ENCODE results near the gene ULK4. TPM values are rescaled to one million over a fixed set of nuclear protein-coding genes. Genes with fewer than 3 reads are reported as not detected.
"Not testable (repeated sequence)": the region's sequence is repeated elsewhere in the genome, so short reads cannot be mapped to it uniquely, and the experiment has no call there.

Gene ULK4
- total and polyA plus RNA-seq, 9 of the 15 experiments (the other 6 are each of a cell fraction or from before 2014, with no cell fraction given): 3.0 to 5.9 (median 3.5) TPM

- H3K4me3 ChIP-seq: no peak overlapping the region
- no peak for DNase-seq (ENCODE audit: extremely low read depth in 1 of 4, low spot score in 3 of 4)
- no peak overlapping the region for H2AFZ ChIP-seq (ENCODE audit: low read depth, low read length)
- TF ChIP-seq ZBTB1 (CRISPR knock-in tag; IDR thresholded peaks at IDR 0.05; ENCODE audit: borderline replicate concordance, low read depth): no peak
- no peak for TF ChIP-seq RBM22 (IDR thresholded peaks at IDR 0.05; ENCODE audit: low read depth, low read length, poor library complexity, severe bottlenecking)
- no peak for TF ChIP-seq ESRRB (CRISPR knock-in tag; IDR thresholded peaks at IDR 0.05; ENCODE audit: borderline replicate concordance)
- WGBS (ENCODE audit: insufficient coverage, low coverage, missing lambda C conversion rate): 29% methylated on average over 2 of the region's 2 CpGs
- POLR2A ChIA-PET: no interaction called here
- no peak overlapping the region for H3K9ac ChIP-seq (ENCODE audit: insufficient read depth in 1 of 2, low read depth in 2 of 2, low read length in 2 of 2)
- CTCF ChIA-PET (ENCODE audit: low intra/inter-chr PET ratio): no interaction called here
- intact Hi-C loops (cut with micrococcal nuclease): no loop called here
- ATAC-seq: no peak
- H3K9me3 ChIP-seq (replicated peaks; ENCODE audit: control insufficient read depth, insufficient read depth, low read depth, low read length): no peaks in the 10 kb centered on the region
- H3K27me3 ChIP-seq (ENCODE audit: control insufficient read depth in 2 of 2, insufficient read depth in 2 of 2, low read length in 2 of 2): no peaks in the 10 kb centered on the region; a peak in 1 of 5 replicates
- in situ Hi-C loops (cut with MboI): no loop called here
- no peak for FAIRE-seq
- no peaks in the 10 kb centered on the region for H3K36me3 ChIP-seq (ENCODE audit: control insufficient read depth, insufficient read depth, low read length)
- H3K9me1 ChIP-seq (ENCODE audit: control insufficient read depth, insufficient read depth, low read length): no peaks in the 10 kb centered on the region
- H4K20me1 ChIP-seq (replicated peaks; ENCODE audit: control insufficient read depth, insufficient read depth, low read length): no peaks in the 10 kb centered on the region
- H3K27ac ChIP-seq (ENCODE audit: extremely low read depth, low read depth, low read length): no peak overlapping the region
- H3K4me2 ChIP-seq (ENCODE audit: insufficient read depth, low read length): no peak overlapping the region
- no TSS peak for BruUV-seq (replicated peaks)
- H3K79me2 ChIP-seq (ENCODE audit: control insufficient read depth, insufficient read depth, low read length): no peaks in the 10 kb centered on the region
- no peaks in the 10 kb centered on the region; a peak in 1 of 5 replicates for H3K4me1 ChIP-seq (replicated peaks in 1 of 2; ENCODE audit: control insufficient read depth in 2 of 2, insufficient read depth in 2 of 2, low read length in 2 of 2)
Observed at GRCh38 chr3:41986561-41986960, 24.7 kb upstream of the ULK4 start.

GRCh38 chr3:41985018-41985417 lies 23.1 kb upstream of the ULK4 start:
- POLR2A ChIA-PET: no interaction called here
- Histone ChIP-seq H3K4me3 (no peak overlapping the region), H3K9me1 (ENCODE audit: control insufficient read depth, insufficient read depth, low read length) (no peaks in the 10 kb centered on the region), H3K36me3 (ENCODE audit: control insufficient read depth, insufficient read depth, low read length) (no peaks in the 10 kb centered on the region), H3K27ac (ENCODE audit: extremely low read depth, low read depth, low read length) (no peak overlapping the region), H2AFZ (ENCODE audit: low read depth, low read length) (no peak overlapping the region), H3K79me2 (ENCODE audit: control insufficient read depth, insufficient read depth, low read length) (no peaks in the 10 kb centered on the region), H3K4me1 (replicated peaks in 1 of 2; ENCODE audit: control insufficient read depth in 2 of 2, insufficient read depth in 2 of 2, low read length in 2 of 2) (no peaks in the 10 kb centered on the region), H3K27me3 (ENCODE audit: control insufficient read depth in 2 of 2, insufficient read depth in 2 of 2, low read length in 2 of 2) (peaks cover 0 to 3% of the 10 kb centered on the region in 2 experiments; a peak in 1 of 5 replicates), H3K4me2 (ENCODE audit: insufficient read depth, low read length) (no peak overlapping the region), H3K9me3 (replicated peaks; ENCODE audit: control insufficient read depth, insufficient read depth, low read depth, low read length) (no peaks in the 10 kb centered on the region), H4K20me1 (replicated peaks; ENCODE audit: control insufficient read depth, insufficient read depth, low read length) (no peaks in the 10 kb centered on the region), H3K9ac (ENCODE audit: insufficient read depth in 1 of 2, low read depth in 2 of 2, low read length in 2 of 2) (no peak overlapping the region)
- FAIRE-seq (no peak), DNase-seq (ENCODE audit: extremely low read depth in 1 of 4, low spot score in 3 of 4) (no peak), ATAC-seq (no peak)
- TF ChIP-seq ZNF77 (CRISPR knock-in tag; IDR thresholded peaks at IDR 0.05) (no peak), ATF3 (IDR thresholded peaks at IDR 0.05) (no peak), ATF3 (CRISPR knock-in tag; conservative IDR thresholded peaks at IDR 0.05) (no peak), HNRNPH1 (optimal IDR thresholded peaks at IDR 0.05; ENCODE audit: low read depth, low read length) (no peak)
- in situ Hi-C loops (cut with MboI): no loop called here
- WGBS (ENCODE audit: insufficient coverage, low coverage, missing lambda C conversion rate): 0% methylated on average over 1 of the region's 1 CpG
- intact Hi-C loops (cut with micrococcal nuclease): no loop called here
- CTCF ChIA-PET (ENCODE audit: low intra/inter-chr PET ratio): no interaction called here
- BruUV-seq (replicated peaks): no TSS peak

GRCh38 chr3:41983091-41983490 lies 21.2 kb upstream of the ULK4 start:
- BruUV-seq (replicated peaks); CTCF ChIA-PET (ENCODE audit: low intra/inter-chr PET ratio): not testable (repeated sequence)
- 35% methylated on average over 10 of the region's 32 CpGs for WGBS (ENCODE audit: insufficient coverage, low coverage, missing lambda C conversion rate)

More at GRCh38 chr3:41983091-41983490, 21.2 kb upstream of the ULK4 start:
- DNase-seq (ENCODE audit: extremely low read depth in 1 of 4, low spot score in 3 of 4); H3K9me3 ChIP-seq (replicated peaks; ENCODE audit: control insufficient read depth, insufficient read depth, low read depth, low read length); FAIRE-seq; intact Hi-C loops (cut with micrococcal nuclease); H3K4me2 ChIP-seq (ENCODE audit: insufficient read depth, low read length); POLR2A ChIA-PET; H3K27me3 ChIP-seq (ENCODE audit: control insufficient read depth in 2 of 2, insufficient read depth in 2 of 2, low read length in 2 of 2); H3K4me3 ChIP-seq; in situ Hi-C loops (cut with MboI); H2AFZ ChIP-seq (ENCODE audit: low read depth, low read length); H3K9me1 ChIP-seq (ENCODE audit: control insufficient read depth, insufficient read depth, low read length); H4K20me1 ChIP-seq (replicated peaks; ENCODE audit: control insufficient read depth, insufficient read depth, low read length); H3K4me1 ChIP-seq (replicated peaks in 1 of 2; ENCODE audit: control insufficient read depth in 2 of 2, insufficient read depth in 2 of 2, low read length in 2 of 2); H3K9ac ChIP-seq (ENCODE audit: insufficient read depth in 1 of 2, low read depth in 2 of 2, low read length in 2 of 2); H3K79me2 ChIP-seq (ENCODE audit: control insufficient read depth, insufficient read depth, low read length); H3K27ac ChIP-seq (ENCODE audit: extremely low read depth, low read depth, low read length); H3K36me3 ChIP-seq (ENCODE audit: control insufficient read depth, insufficient read depth, low read length); ATAC-seq: not testable (repeated sequence)

All from K562 (cell line).